ENCODE data around the gene CHST11.

DNA sequence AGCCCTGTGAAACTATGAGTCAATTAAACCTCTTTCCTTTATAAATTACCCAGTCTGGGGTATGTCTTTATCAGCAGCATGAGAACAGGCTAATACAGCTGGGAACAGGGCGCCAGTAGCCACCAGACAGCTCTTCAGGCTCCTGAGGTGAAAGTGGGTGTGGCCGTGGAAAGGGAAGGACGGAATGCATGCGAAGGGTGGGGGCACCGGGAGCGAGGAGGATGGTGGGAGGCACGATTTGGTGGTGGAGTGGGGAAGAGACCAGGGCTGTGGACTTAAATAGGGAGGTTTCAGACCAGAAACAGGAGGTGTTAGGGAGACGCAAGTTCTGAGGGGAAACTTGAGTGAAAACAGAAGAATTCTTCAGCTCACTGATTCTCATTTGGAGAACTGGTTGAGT lies 44.1 kb upstream of the CHST11 start:
- TF ChIP-seq, protein P1, sequence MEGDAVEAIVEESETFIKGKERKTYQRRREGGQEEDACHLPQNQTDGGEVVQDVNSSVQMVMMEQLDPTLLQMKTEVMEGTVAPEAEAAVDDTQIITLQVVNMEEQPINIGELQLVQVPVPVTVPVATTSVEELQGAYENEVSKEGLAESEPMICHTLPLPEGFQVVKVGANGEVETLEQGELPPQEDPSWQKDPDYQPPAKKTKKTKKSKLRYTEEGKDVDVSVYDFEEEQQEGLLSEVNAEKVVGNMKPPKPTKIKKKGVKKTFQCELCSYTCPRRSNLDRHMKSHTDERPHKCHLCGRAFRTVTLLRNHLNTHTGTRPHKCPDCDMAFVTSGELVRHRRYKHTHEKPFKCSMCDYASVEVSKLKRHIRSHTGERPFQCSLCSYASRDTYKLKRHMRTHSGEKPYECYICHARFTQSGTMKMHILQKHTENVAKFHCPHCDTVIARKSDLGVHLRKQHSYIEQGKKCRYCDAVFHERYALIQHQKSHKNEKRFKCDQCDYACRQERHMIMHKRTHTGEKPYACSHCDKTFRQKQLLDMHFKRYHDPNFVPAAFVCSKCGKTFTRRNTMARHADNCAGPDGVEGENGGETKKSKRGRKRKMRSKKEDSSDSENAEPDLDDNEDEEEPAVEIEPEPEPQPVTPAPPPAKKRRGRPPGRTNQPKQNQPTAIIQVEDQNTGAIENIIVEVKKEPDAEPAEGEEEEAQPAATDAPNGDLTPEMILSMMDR (conservative IDR thresholded peaks at IDR 0.05; ENCODE audit: low read depth, low read length): no peak
- no peak for TF ChIP-seq EZH2 (IDR thresholded peaks at IDR 0.05; ENCODE audit: borderline replicate concordance, low read depth, low read length, poor library complexity, severe bottlenecking)

All from A673 (cell line).